H9 (cell line): ENCODE measurements around the gene LRRC71. TPM values are rescaled to one million over a fixed set of nuclear protein-coding genes. Genes with fewer than 3 reads are reported as not detected.

Experiments
- DNase-seq: peaks from one replicate; pipeline ENCODE4 v3.0.0-alpha.2; 2017
- H2AFZ ChIP-seq: one replicate; pipeline ENCODE4 v1.6.1; 2013; ENCODE audit warnings: mild to moderate bottlenecking, low read length, control low read depth, moderate library complexity
- H2AK5ac ChIP-seq: 2 replicates; pipeline ENCODE4 v1.6.1; 2013; ENCODE audit warnings: low read length, control low read depth, mixed read lengths; ENCODE audit not compliant: insufficient read length
- H2BK120ac ChIP-seq: one replicate; pipeline ENCODE4 v1.6.1; 2013; ENCODE audit warnings: low read depth, mild to moderate bottlenecking, low read length, control low read depth, inconsistent platforms; ENCODE audit not compliant: poor library complexity, severe bottlenecking
- H2BK12ac ChIP-seq: 2 replicates; pipeline ENCODE4 v1.6.1; 2013; ENCODE audit warnings: low read length, control low read depth, mixed read lengths, low read depth; ENCODE audit not compliant: insufficient read length
- H2BK15ac ChIP-seq: 2 replicates; pipeline ENCODE4 v1.6.1; 2013; ENCODE audit warnings: low read depth, low read length, control low read depth
- H2BK20ac ChIP-seq: one replicate; pipeline ENCODE4 v1.6.1; 2013; ENCODE audit warnings: low read depth, mild to moderate bottlenecking, low read length, control low read depth, inconsistent platforms; ENCODE audit not compliant: poor library complexity, severe bottlenecking
- H2BK5ac ChIP-seq: 2 replicates; pipeline ENCODE4 v1.6.1; 2013; ENCODE audit warnings: low read length, control low read depth, mixed read lengths; ENCODE audit not compliant: insufficient read length
- H3K14ac ChIP-seq: 2 replicates; pipeline ENCODE4 v1.6.1; 2013; ENCODE audit warnings: low read length, control low read depth; ENCODE audit not compliant: insufficient read depth
- H3K18ac ChIP-seq: 2 replicates; pipeline ENCODE4 v1.6.1; 2013; ENCODE audit warnings: low read depth, mild to moderate bottlenecking, mixed read lengths, low read length, control low read depth; ENCODE audit not compliant: insufficient read length
- H3K23ac ChIP-seq: 2 replicates; pipeline ENCODE4 v1.6.1; 2013; ENCODE audit warnings: low read length, control low read depth, mixed read lengths, low read depth; ENCODE audit not compliant: insufficient read length
- H3K23me2 ChIP-seq: 2 replicates; pipeline ENCODE4 v1.6.1; 2013; ENCODE audit warnings: low read depth, mild to moderate bottlenecking, mixed read lengths, low read length, control low read depth; ENCODE audit not compliant: insufficient read length, poor library complexity, severe bottlenecking
- H3K27ac ChIP-seq: 2 replicates; pipeline ENCODE4 v1.5.1; 2013; ENCODE audit warnings: low read length, control low read depth, mixed read lengths, low read depth; ENCODE audit not compliant: insufficient read length
- H3K27me3 ChIP-seq: 2 replicates; pipeline ENCODE4 v1.6.1; 2013; ENCODE audit warnings: low read length, control low read depth, inconsistent platforms; ENCODE audit not compliant: insufficient read depth
- H3K4ac ChIP-seq: 2 replicates; pipeline ENCODE4 v1.6.1; 2013; ENCODE audit warnings: low read depth, mild to moderate bottlenecking, control low read depth, inconsistent platforms, low read length, moderate library complexity
- H3K4me1 ChIP-seq: 2 replicates; pipeline ENCODE4 v1.6.1; 2013; ENCODE audit warnings: low read length, control low read depth, inconsistent platforms; ENCODE audit not compliant: insufficient read depth
- H3K4me2 ChIP-seq: 2 replicates; pipeline ENCODE4 v1.6.1; 2013; ENCODE audit warnings: low read length, control low read depth, mixed read lengths; ENCODE audit not compliant: insufficient read length, insufficient read depth
- H3K56ac ChIP-seq: 2 replicates; pipeline ENCODE4 v1.6.1; 2013; ENCODE audit warnings: low read depth, mild to moderate bottlenecking, mixed read lengths, low read length, control low read depth; ENCODE audit not compliant: insufficient read length
- H3K79me1 ChIP-seq: 2 replicates; pipeline ENCODE4 v1.6.1; 2013; ENCODE audit warnings: low read depth, mild to moderate bottlenecking, moderate library complexity, low read length, control low read depth, inconsistent platforms; ENCODE audit not compliant: insufficient read depth, poor library complexity, severe bottlenecking
- H3K79me2 ChIP-seq: 2 replicates; pipeline ENCODE4 v1.6.1; 2013; ENCODE audit warnings: low read length, control low read depth, inconsistent platforms; ENCODE audit not compliant: insufficient read depth
- H3K9ac ChIP-seq: 2 replicates; pipeline ENCODE4 v1.6.1; 2013; ENCODE audit warnings: low read length, control low read depth, mixed read lengths; ENCODE audit not compliant: insufficient read length; ENCODE audit errors: extremely low read depth
- H3K9me3 ChIP-seq: one replicate; pipeline ENCODE4 v1.6.1; 2013; ENCODE audit warnings: low read depth, low read length, inconsistent platforms; ENCODE audit not compliant: control insufficient read depth
- H3T11ph ChIP-seq: one replicate; pipeline ENCODE4 v1.6.1; 2013; ENCODE audit warnings: mild to moderate bottlenecking, low read length, control low read depth, inconsistent platforms
- H4K20me1 ChIP-seq: one replicate; pipeline ENCODE4 v1.6.1; 2013; ENCODE audit not compliant: control insufficient read depth, insufficient read length, insufficient read depth
- H4K5ac ChIP-seq: 2 replicates; pipeline ENCODE4 v1.6.1; 2013; ENCODE audit warnings: low read depth, mild to moderate bottlenecking, mixed read lengths, low read length, control low read depth; ENCODE audit not compliant: insufficient read length
- H4K8ac ChIP-seq: replicated peaks from 2 replicates; pipeline ENCODE4 v1.6.1; 2013; ENCODE audit warnings: low read length, control low read depth, mixed read lengths, low read depth; ENCODE audit not compliant: insufficient read length
- H4K91ac ChIP-seq: 2 replicates; pipeline ENCODE4 v1.6.1; 2013; ENCODE audit warnings: low read depth, mild to moderate bottlenecking, moderate library complexity, mixed read lengths, low read length, control low read depth; ENCODE audit not compliant: insufficient read length
- H3K27ac Mint-ChIP-seq, 3 experiments: 2 replicates in 2 of 3; 3 replicates in 1 of 3; pipeline ENCODE4 v1.8.0; 2020 to 2021; ENCODE audit warnings: mixed read lengths in 3 of 3, mild to moderate bottlenecking in 1 of 3, moderate library complexity in 1 of 3
- H3K27me3 Mint-ChIP-seq: 2 replicates; pipeline ENCODE4 v1.8.0; 2021; ENCODE audit warnings: low read depth, mild to moderate bottlenecking, moderate library complexity, mixed read lengths
- H3K36me3 Mint-ChIP-seq, 3 experiments: 2 replicates in 2 of 3; 3 replicates in 1 of 3; pipeline ENCODE4 v1.8.0; 2020 to 2021; ENCODE audit warnings: low read depth in 3 of 3, mixed read lengths in 3 of 3; ENCODE audit not compliant: insufficient read depth in 1 of 3
- H3K4me1 Mint-ChIP-seq, 2 experiments: 2 replicates each; pipeline ENCODE4 v1.8.0; 2020; ENCODE audit warnings: mixed read lengths in 2 of 2
- H3K4me3 Mint-ChIP-seq, 2 experiments: 2 replicates in 1 of 2; 3 replicates in 1 of 2; pipeline ENCODE4 v1.8.0; 2020 to 2021; ENCODE audit warnings: mild to moderate bottlenecking in 2 of 2, mixed read lengths in 2 of 2, moderate library complexity in 1 of 2
- H3K9me3 Mint-ChIP-seq, 2 experiments: 2 replicates in 1 of 2; 3 replicates in 1 of 2; pipeline ENCODE4 v1.8.0; 2020; ENCODE audit warnings: mild to moderate bottlenecking in 2 of 2, mixed read lengths in 2 of 2, moderate library complexity in 1 of 2
- CTCF ChIP-seq: fragments of 200-600 bp; sonication (generic); conservative IDR thresholded peaks from 3 replicates; pipeline ENCODE4 v1.8.0; 2021; ENCODE audit warnings: antibody characterized with exemption, mild to moderate bottlenecking
- WGBS: extraction: QIAGEN DNeasy Blood & Tissue Kit; methylation state at CpG from one replicate; pipeline ENCODE4 v1.1.7; 2013; ENCODE audit warnings: missing lambda C conversion rate, low lambda C conversion rate, mixed read lengths; ENCODE audit not compliant: insufficient read length; ENCODE audit errors: extremely low coverage; 5-methylcytosine and 5-hydroxymethylcytosine counted together
- total RNA-seq: library from RNA; stranded (reverse); gene quantifications from 2 replicates; pipeline ENCODE4 v1.2.1, GENCODE V29; 2021

LRRC71 gene
- total RNA-seq, 1 experiment from 2014 or later: not detected

- no peak overlapping the region for H2BK120ac ChIP-seq
- no peak overlapping the region for H2AFZ ChIP-seq
- no peak overlapping the region for H2BK15ac ChIP-seq
- no peak overlapping the region for H3K18ac ChIP-seq
- H3K4ac ChIP-seq: no peak overlapping the region
- no peak overlapping the region for H3K4me2 ChIP-seq
- no peak overlapping the region for H3K23ac ChIP-seq
- no peak for TF ChIP-seq CTCF
- no peak overlapping the region for H3K27ac Mint-ChIP-seq
- H3K9me3 Mint-ChIP-seq: no peaks in the 10 kb centered on the region; a peak in 2 of 5 replicates
- H2BK5ac ChIP-seq: no peak overlapping the region
- H4K20me1 ChIP-seq: no peaks in the 10 kb centered on the region
- no peak overlapping the region for H2AK5ac ChIP-seq
- H3K23me2 ChIP-seq: no peaks in the 10 kb centered on the region
- no peaks in the 10 kb centered on the region for H3K79me1 ChIP-seq
- H3K27me3 ChIP-seq: no peaks in the 10 kb centered on the region; the same call in 1 of the 2 replicates
- no peaks in the 10 kb centered on the region for H3K4me1 ChIP-seq
- H4K8ac ChIP-seq: no peak overlapping the region
- peaks cover 8 to 22% of the 10 kb centered on the region in 2 experiments for H3K4me1 Mint-ChIP-seq
- H4K91ac ChIP-seq: no peak overlapping the region
- H3K9me3 ChIP-seq: no peaks in the 10 kb centered on the region
- no peak overlapping the region; a peak in 1 of 5 replicates for H3K4me3 Mint-ChIP-seq
- H3K79me2 ChIP-seq: no peaks in the 10 kb centered on the region
- no peak overlapping the region for H2BK12ac ChIP-seq
- no peak for DNase-seq
- H2BK20ac ChIP-seq: no peak overlapping the region
- H3T11ph ChIP-seq: no peak overlapping the region
- no peak overlapping the region for H4K5ac ChIP-seq
- peaks cover 57% of the 10 kb centered on the region for H3K27me3 Mint-ChIP-seq
- no peak overlapping the region for H3K56ac ChIP-seq
- H3K36me3 Mint-ChIP-seq: no peaks in the 10 kb centered on the region
- H3K14ac ChIP-seq: no peak overlapping the region; the same call in 1 of the 2 replicates
- no peak overlapping the region for H3K9ac ChIP-seq
- H3K27ac ChIP-seq: no peak overlapping the region
- WGBS: no CpG with 5 or more reads among the region's 13 CpGs
Measured at GRCh38 chr1:156913809-156914387, 6.5 kb upstream of the LRRC71 start.
